BJ (cell line): ENCODE data around the gene AKNAD1. TPM values are rescaled to one million over a fixed set of nuclear protein-coding genes. Genes with fewer than 3 reads are reported as not detected.

Experiments used
- CTCF ChIA-PET: fragments of 350-600 bp; formaldehyde crosslinking; extraction: SDS; loops from one replicate; lab custom pipeline; 2021; ENCODE audit warnings: antibody characterized with exemption, inconsistent platforms; lab: Yijun Ruan, JAX
- POLR2A ChIA-PET: fragments of 300-600 bp; sonication (Branson Sonifier 250); formaldehyde crosslinking; extraction: SDS; loops from one replicate; lab custom pipeline; 2021; ENCODE audit warnings: antibody characterized with exemption; lab: Charles Lee
- DNase-seq: peaks from one replicate; pipeline ENCODE4 v3.0.0-alpha.2; 2011; ENCODE audit warnings: low read depth
- H3K27me3 ChIP-seq: 2 replicates; pipeline ENCODE4 v1.6.0; 2011; ENCODE audit warnings: low read length; ENCODE audit not compliant: control insufficient read depth, insufficient read depth
- H3K36me3 ChIP-seq: 2 replicates; pipeline ENCODE4 v1.5.1; 2011; ENCODE audit warnings: low read length; ENCODE audit not compliant: control insufficient read depth, insufficient read depth
- H3K4me3 ChIP-seq: 2 replicates; pipeline ENCODE4 v1.5.1; 2011; ENCODE audit warnings: low read depth, mild to moderate bottlenecking, control low read depth, low read length
- CTCF ChIP-seq: IDR thresholded peaks from 2 replicates; pipeline ENCODE4 v1.5.1; 2011; ENCODE audit warnings: low read depth, mild to moderate bottlenecking, control low read depth, inconsistent platforms, low read length, moderate library complexity; ENCODE audit not compliant: insufficient read depth
- polyA plus RNA-seq: library from polyadenylated mRNA; depleted of rRNA; stranded (reverse); fragments of >200 nt; gene quantifications from 2 replicates; pipeline ENCODE4 v1.2.3, GENCODE V29; 2011

Gene AKNAD1
- polyA plus RNA-seq, 1 experiment = 0.25 TPM

GRCh38 chr1:108826081-108826635 is 30.7 kb downstream of the AKNAD1 start:
- POLR2A ChIA-PET = no interaction called here
- CTCF ChIA-PET = interaction anchor here (0.5 to 7.2 kb wide), 4 partner anchors 9 to 71 kb away, joined by 3 to 147 read pairs (median 4); no protein-coding TSS in a partner anchor
- Histone ChIP-seq H3K4me3 (no peak overlapping the region), H3K27me3 (no peaks in the 10 kb centered on the region), H3K36me3 (no peaks in the 10 kb centered on the region)
- TF ChIP-seq CTCF = no peak
- no peak for DNase-seq

- DNase-seq = no peak
- no peaks in the 10 kb centered on the region for H3K27me3 ChIP-seq
- CTCF ChIA-PET = interaction anchor here (3.0 kb wide), 1 partner anchor 74 kb away, joined by 18 read pairs; no protein-coding TSS in a partner anchor
- H3K36me3 ChIP-seq = no peaks in the 10 kb centered on the region
- POLR2A ChIA-PET = no interaction called here
- TF ChIP-seq CTCF = no peak
- no peak overlapping the region for H3K4me3 ChIP-seq
Observed at GRCh38 chr1:108824051-108824450, 32.8 kb downstream of the AKNAD1 start.

- no peak for DNase-seq
- TF ChIP-seq CTCF = no peak
- no peaks in the 10 kb centered on the region for H3K27me3 ChIP-seq
- ChIA-PET POLR2A (no interaction called here), CTCF (interaction anchor here (3.0 kb wide), 1 partner anchor 74 kb away, joined by 18 read pairs; no protein-coding TSS in a partner anchor)
- H3K4me3 ChIP-seq = no peak overlapping the region
- H3K36me3 ChIP-seq = no peaks in the 10 kb centered on the region
Observed at GRCh38 chr1:108823632-108824031, 33.3 kb downstream of the AKNAD1 start.

- Histone ChIP-seq H3K4me3 (no peak overlapping the region), H3K36me3 (no peaks in the 10 kb centered on the region), H3K27me3 (no peaks in the 10 kb centered on the region)
- no peak for TF ChIP-seq CTCF
- DNase-seq = no peak
- POLR2A ChIA-PET = no interaction called here
- CTCF ChIA-PET = interaction anchor here (0.6 to 2.8 kb wide), 4 partner anchors 9 to 713 kb away, joined by 3 to 15 read pairs (median 8); no protein-coding TSS in a partner anchor
Observed at GRCh38 chr1:108819878-108820277, 37.0 kb downstream of the AKNAD1 start.

GRCh38 chr1:108817811-108818210 is 39.1 kb downstream of the AKNAD1 start:
- DNase-seq = no peak
- ChIA-PET POLR2A (no interaction called here), CTCF (interaction anchor here (1.0 to 2.2 kb wide), 2 partner anchors 11 to 80 kb away, joined by 3 to 29 read pairs; no protein-coding TSS in a partner anchor)
- TF ChIP-seq CTCF = no peak
- Histone ChIP-seq H3K27me3 (no peaks in the 10 kb centered on the region), H3K4me3 (no peak overlapping the region), H3K36me3 (no peaks in the 10 kb centered on the region)
